ENCODE measurements around the gene ERCC6L2.

ERCC6L2 gene, protein sequence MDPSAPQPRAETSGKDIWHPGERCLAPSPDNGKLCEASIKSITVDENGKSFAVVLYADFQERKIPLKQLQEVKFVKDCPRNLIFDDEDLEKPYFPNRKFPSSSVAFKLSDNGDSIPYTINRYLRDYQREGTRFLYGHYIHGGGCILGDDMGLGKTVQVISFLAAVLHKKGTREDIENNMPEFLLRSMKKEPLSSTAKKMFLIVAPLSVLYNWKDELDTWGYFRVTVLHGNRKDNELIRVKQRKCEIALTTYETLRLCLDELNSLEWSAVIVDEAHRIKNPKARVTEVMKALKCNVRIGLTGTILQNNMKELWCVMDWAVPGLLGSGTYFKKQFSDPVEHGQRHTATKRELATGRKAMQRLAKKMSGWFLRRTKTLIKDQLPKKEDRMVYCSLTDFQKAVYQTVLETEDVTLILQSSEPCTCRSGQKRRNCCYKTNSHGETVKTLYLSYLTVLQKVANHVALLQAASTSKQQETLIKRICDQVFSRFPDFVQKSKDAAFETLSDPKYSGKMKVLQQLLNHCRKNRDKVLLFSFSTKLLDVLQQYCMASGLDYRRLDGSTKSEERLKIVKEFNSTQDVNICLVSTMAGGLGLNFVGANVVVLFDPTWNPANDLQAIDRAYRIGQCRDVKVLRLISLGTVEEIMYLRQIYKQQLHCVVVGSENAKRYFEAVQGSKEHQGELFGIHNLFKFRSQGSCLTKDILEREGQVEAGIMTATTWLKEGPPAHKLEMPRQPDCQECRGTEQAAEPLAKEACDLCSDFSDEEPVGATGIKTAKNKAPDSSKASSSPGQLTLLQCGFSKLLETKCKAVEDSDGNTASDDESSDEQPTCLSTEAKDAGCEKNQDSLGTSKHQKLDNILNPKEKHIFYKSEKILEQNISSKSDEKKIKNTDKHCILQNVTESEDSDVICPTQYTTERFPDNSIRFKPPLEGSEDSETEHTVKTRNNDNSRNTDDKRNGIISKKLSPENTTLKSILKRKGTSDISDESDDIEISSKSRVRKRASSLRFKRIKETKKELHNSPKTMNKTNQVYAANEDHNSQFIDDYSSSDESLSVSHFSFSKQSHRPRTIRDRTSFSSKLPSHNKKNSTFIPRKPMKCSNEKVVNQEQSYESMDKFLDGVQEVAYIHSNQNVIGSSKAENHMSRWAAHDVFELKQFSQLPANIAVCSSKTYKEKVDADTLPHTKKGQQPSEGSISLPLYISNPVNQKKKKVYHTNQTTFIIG (N-terminal part only)

DNA sequence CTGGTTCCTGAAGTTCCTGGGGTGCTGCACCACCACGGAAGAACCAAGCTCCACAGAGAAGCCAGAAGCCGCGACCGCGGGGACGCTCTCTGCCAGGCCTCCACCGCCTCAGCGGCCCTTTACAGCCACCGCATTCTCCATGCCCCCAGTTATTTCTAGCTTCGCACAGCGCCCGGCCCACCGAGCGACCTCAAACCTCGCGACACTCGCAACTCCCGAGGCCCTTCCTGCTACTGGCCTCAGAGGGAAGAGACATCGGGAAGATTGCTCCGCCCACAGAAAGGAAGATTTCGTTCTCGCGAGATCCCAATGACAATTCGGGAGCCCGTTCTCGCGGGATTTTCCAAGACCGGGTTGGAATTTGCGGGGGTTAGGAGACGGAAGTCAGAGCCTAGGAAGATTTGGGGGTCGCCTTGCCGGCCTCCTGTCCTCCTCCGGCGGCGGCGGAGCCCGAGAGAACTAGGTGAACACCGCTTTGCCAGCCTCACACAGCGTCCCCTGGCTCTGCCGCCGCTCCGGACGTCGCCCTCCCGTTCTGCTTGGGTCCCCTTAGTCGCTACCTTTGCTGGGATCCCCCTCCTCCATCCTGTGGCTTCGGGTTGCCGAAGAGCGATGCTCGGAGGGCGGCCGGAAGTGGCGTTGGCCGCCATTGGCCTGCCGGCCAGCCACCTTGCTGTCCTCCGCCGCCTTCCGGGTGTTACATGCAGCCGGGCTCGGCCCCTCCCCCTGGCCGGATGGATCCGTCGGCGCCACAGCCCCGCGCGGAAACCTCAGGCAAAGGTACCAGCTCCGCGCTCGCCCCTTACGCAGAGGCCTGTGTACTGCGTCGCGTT is at the start of gene ERCC6L2:
TSS of gene ERCC6L2 (plus strand) at position 387 of the 833 bp plus-strand sequence. CDS start at position 735, 348 bp downstream.
- DNase-seq = peak; percentile 94

DNA sequence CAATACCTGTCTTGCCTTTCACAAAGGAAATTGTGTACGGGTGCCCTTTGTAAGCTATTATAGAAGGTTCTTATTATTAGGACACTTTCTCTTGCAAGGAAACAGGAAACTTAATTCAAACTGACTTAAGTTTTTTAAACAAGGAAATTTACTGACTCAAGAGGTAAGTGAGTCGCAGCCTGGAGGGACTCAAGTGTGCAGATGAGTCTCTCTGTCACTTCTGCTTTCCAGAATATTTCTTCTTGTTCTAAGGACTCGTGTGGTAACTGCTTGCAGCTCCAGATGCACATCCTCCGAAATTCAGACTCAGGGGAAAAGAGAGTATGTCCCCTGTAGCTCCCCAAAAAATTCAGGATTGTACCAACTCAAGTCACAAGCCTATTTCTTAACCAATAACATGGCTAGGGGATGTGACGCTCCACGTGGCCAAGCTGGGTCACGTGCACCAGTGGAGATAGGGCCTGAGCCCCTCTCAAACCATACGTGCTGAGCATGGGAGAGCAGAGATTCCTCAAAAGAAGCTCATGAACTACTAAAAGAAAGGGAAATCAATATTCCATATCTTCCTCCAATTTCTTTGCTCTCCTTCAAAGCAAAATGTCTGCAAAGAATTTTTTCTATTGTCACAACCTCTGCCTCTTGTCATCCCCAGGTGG is 49.2 kb upstream of the ERCC6L2 start:
- no peak for DNase-seq

DNA sequence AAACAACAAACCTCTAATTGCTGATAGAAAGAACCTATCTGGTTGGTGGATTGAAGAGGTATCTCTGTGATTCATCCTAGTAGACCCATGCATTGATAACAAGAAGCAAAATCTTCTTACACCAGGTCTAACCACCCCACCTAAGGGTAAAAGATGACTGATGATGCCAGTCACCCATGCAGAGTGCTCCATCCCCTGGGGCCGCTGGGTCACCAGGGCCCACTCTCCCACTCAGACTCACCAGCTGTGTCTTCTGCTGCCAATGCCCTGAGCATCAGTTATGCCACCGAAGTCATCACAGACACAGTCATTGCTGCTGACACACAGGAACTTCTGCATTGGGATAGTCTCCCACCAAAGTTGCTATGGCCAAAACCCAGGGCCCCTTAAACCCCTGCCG is 44.7 kb upstream of the ERCC6L2 start:
- DNase-seq = no peak

DNA sequence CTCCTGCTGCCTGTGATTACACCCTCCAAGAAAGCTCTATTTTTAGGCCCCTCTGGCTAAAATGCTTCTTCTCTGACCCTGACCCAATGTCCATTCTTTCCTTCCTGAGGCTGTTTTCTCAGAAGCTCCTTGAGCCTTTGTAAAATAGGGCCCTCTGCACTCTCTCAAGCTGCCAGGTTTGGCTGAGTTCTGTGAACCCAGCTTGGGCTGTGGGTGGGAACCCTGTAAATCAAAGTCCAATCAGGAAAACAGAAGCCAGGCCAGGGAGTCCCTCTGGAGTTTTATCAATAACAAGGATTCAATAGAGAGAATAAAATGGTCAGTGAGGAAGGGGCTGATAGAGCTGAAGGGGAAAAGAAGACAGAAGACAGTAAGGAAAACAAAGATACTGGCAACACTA is 43.7 kb upstream of the ERCC6L2 start:
- DNase-seq = no peak

DNA sequence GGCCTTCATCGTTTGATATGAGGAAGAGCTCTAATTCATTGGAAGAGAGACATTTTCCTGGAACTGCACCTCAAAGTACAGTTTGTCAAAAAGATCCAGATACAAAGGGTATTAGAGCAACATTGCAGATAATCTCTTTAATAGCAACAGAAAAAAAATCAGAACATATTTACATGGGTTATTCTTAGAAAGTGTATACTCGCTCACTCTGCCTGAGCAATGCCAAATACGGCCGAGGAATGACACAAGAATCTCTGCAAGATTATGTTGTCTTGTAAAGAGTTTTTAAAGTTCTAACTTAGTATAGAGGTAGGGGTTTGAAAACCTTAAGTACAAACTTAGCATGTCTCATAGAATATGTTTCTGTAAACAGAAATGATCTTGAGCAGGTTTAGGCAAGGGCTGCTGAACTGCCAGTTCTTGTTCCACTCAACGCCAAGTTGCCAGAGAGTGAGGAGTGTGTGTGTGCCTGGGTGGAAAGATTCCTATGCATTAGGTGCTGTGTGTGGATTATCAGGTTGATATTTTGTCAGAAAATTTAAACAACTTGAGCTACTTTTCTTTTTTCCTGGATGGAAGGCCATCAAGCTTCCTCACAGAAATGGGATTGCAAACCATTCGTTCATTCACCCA is 41.8 kb upstream of the ERCC6L2 start:
- DNase-seq = no peak

DNA sequence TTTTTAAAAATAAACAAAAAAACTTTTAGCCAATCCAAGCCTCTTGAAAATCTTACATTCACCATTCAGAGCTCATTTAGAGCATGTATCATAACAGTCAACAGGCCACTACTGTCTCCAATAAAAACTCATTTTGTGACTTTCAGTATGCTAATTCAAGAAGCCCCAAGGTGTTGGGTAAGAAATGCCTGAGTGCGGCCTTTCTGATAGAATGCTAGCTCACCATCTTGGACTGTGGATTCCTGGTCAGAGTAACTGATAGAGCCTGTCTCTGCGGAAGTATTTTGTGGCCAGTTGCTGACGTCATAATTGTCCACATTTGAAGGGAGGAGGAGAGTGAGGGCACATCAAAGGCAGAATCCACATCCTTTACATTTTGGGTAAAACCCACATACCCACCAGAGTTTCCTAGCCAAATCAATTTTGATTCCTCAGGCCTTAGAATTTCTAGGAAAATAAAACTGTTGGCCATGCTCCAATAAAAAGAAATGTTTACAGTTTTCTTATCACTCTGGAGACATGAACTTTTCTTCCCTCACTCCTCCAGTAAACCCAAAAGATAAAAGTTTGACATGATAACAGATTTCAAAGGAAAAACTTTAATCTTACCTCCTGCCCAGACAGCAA is 41.1 kb upstream of the ERCC6L2 start:
- DNase-seq = no peak

DNA sequence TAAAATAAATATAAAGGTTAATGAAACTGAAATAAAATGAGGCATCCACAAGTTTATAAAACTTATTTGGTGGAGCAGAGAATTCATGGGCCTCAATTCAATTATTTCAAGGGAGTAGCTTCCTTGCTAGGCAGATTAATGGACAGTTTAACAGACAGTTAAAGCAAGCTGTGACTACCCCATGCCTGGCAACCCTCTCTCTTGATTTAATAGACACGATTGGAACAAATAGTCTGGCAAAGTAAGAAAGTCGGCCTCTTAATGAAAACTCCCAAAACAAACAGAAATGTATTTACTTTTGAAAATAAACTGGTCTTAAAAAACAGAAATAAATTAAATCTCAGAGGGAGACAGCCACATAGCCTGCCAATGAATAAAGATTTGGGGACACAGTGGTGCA is 40.1 kb upstream of the ERCC6L2 start:
- DNase-seq = no peak

DNA sequence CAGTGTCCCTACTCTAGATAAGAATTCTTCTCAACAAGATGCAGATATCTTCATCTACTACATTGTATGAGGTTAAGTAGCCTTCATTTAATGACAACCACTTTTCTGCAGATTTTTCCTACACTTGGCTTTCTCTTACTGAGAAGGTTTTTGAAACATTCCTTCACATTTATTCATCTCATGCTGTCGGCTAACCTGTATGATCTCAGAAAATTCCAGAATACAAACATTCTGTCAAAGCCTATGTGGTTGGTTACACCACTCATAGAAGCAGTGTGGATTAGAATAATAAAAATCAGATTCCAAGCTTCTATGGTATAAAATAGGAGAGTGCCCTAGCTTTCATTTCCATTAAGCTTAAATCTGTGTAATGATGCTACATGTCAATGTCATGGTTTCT is 39.4 kb upstream of the ERCC6L2 start:
- no peak for DNase-seq

DNA sequence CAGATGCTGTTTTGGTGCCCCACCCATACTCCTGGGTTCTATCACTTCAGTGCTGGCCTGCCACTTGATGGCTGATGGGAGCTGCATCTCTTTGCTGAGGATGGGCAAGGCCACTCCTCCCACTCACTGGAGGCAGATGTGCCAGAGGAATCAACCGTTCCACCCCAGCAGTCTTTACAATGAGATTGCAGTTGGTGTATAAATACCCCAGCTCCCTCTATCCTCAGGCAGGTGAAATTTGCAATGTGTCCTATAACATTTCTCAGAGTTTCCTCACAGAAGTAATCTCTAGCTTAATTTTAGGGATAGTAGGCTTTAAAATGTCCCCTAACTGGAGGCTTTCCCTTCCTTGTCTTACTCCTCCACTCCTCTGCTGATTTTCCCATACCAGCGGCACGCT is 36.5 kb upstream of the ERCC6L2 start:
- no peak for DNase-seq

DNA sequence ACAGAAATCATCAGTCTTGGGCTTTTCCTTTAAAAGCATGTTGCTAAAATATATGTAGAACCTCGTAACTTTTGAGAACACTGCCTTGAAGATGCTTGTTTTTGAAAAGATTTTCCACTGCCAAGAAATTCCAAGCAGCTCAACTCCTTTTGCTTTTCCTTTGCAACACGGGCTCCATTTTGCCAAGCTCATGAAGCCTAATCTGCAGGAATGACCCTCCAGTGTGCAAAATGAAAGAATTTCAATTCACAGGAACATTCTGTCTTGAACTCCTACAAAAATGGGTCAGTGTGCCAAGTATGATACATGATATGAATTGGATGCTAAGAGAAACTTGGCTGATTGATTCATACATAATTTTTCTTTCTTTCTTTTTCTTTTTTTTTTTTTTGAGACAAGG is 35.4 kb upstream of the ERCC6L2 start:
- DNase-seq = no peak

DNA sequence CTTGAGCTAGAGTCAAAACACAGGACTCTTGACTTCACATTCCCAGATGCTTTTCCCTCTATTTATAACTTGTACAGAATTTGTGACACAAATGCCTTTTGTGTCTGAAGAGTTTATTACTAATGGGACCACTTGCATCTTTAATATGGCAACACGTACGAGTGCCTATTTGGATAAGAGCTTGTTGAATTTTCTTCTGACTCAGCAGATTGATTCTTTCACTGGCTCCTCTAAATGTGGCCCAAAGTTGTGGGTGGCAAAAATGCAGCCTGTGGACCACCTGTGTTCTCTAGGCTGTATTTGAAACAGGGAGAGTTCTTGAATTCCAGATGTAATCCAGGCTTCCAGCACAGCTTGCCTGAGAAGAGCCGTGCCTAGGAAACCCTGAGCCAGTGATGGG is 34.1 kb upstream of the ERCC6L2 start:
- DNase-seq = no peak

DNA sequence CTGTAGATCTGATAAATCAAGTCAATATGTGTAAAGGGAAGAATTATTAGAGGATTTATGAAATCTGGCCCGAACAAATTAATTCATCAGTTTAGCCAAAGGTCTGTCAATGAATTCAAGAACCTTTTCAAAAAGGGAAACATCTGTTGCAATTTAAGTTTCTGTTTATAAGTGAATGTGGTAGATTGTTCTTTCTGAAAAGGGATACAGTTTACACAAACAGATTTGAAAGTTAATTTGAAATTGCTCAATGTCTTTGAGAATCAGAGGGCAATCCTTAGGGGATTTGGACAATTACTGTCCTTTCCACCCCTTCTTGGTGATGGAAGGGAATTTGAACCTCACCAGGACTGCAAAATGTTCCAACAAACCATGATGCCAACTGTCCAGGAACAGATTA is 29.7 kb upstream of the ERCC6L2 start:
- no peak for DNase-seq

DNA sequence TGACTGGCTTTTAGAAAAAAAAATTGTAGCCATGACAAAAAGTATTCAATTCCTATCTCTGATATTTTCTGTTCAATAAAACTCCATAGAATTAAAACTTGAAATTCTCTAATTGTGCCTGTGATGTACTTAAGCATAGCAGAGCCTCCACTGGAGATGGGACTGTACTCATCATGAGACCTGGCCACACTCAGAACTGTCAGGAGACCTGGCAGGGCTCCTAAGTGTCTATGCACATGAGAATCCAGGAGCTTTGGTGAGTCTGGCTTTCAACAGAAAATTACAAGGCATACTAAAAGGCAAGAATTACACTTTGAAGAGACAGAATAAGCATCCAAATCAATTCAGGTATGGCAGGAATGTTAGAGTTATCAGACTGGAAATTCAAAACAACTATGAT is 26.7 kb upstream of the ERCC6L2 start:
- no peak for DNase-seq

DNA sequence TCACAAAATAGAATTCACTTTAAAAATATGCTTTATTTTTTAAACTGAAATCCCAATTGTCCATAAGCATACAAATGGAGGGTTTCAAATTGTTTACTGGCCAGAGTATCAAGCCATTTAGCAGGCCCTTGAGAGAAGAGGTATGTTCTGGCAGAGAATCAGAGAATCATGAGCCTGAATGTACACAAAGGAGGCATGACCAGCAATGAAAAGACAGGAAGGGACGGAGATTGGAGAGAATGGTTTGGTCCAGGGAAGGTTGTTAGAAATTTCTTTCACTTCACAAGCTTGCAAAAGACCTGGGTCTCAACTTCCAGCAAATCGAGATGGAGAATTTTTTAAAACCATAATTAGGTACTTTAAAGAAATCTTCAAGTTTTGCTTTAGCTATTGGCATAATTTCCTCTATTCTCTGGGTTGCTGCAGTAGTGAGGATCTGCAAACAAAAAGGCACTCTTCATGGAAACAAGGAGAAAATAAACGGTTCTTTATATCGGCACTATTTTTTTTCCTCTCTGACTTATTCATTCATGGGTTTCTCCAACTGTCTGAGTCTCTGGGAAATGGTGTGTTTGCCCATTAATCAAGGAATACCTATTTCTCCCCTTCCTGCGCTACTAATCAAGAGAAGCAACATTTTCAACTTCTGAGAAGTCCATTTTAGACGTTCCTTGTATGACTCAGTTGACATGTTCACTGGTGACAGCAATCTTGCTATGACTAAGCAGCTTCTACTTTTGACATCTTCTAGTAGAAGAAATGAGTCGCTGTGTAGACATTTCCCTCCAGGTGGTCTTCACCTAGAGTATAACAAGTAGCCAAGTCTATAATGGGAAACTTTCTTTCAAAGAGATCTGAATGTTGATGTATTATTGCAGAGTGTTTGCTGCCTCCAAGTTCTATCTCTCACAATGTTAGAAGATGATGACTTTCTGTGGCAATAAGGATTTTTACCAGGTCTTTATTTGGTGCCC is 23.1 kb upstream of the ERCC6L2 start:
- no peak for DNase-seq

DNA sequence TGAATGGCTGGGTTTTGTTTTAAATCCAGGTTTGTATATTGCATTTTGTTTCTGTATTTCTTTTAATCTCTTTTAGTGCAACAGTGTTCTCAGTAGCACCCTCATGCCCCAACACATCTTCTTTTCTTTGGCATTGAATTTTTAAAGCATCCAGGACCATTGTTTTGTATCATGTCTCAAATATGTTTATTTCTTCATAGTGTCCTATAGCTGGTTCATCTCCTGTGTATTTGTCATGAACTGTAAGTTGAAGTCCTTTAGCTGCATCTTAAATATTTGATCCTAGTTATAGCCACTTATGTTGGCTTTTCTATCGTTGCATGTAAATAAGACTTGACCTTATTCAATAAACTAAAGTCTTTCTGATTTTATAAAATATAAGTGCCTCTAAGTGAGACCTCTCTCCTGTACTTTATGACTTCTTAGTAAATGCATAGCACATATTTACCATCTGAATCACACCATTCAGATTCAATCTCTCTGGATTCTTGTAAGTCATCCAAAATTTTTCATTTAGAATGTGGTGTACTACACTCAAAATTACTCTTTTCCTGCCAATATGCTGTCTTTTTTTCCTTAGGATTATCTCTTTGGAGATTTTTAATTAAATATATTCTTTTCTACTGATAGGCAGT is 21.0 kb upstream of the ERCC6L2 start:
- no peak for DNase-seq

DNA sequence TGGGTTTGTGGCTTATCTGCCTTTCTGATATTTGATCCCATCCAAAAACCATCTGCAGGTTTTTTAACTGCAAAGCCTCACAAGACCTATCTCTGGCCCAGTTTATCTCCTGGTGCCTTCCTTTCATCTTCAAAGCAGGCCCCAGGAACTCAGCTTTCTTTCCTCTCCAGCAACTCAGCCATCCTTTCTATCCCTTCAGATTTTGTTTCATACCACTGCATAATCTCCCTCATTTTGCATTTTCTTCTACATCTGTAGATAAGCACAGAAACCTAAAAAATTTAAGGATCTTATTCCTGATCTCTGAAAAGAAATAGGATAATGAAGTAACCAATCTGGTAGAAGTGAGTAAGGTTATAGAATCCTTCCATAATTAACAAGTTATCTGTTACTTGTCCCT is 19.5 kb upstream of the ERCC6L2 start:
- no peak for DNase-seq

DNA sequence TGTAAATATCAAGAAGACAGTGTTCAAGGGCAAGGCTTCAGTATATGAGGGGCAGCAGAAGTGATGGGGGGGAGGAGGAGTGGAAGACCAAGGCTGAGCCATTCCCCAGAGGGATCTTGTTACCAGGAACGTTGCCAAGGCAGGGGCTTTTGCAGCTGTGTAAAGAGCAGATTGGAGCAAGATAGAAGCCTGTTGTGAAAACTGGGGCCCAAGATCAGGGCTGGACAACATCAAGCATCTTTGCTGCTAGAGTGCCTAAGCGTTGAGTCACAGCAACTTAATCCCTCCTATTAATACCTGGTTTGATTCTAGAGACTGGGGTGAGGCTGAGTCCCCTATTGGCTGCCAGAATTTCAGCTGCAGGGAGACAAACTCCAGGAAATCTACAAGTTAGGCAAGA is 18.4 kb upstream of the ERCC6L2 start:
- DNase-seq = no peak

DNA sequence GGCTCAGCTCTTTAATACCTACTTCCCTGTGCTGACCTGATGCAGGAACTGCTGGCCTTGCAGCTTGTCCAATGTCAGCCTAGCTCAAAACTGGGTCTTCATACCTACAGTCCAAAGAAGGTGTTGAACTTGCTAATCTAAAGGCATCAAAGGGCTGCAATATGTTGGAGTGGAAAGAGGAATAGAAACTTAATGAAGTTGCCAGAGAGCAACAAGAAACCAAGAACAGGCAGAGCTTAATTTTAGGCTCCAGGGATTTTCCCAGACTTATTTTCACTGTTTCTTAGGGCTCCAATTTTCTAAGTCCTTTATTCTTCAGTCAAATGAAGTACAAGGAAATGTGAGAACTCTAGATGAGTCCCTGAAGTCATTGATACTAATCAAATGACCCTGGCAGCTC is 17.6 kb upstream of the ERCC6L2 start:
- no peak for DNase-seq

DNA sequence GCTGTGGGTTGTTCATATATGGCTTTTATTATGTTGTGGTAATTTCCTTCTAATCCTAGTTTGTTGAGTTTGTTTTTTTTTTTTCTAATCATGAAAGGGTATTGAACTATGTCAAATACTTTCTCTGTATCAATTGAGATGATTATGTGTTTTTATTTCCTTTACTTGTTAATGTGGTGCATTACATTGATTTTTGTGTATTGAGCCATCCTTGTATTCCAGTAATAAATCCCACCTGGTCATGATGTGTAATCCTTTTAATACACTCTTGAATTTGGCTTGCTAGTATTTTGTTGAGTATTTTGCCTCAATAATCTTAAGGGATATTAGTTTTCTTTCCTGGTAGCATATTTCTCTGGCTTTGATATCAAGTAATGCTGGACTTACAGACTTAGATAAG is 13.1 kb upstream of the ERCC6L2 start:
- no peak for DNase-seq

Measured in activated naive CD4-positive, alpha-beta T cell treated with Interleukin-2 at 50 U/mL for 16 hours (primary cell).